H9 (cell line): ENCODE measurements around the gene BLOC1S6. TPM values are rescaled to one million over a fixed set of nuclear protein-coding genes. Genes with fewer than 3 reads are reported as not detected.

ENCODE experiments used
- DNase-seq: peaks from one replicate; pipeline ENCODE4 v3.0.0-alpha.2; 2017
- H2AFZ ChIP-seq: one replicate; pipeline ENCODE4 v1.6.1; 2013; ENCODE audit warnings: mild to moderate bottlenecking, low read length, control low read depth, moderate library complexity
- H2AK5ac ChIP-seq: 2 replicates; pipeline ENCODE4 v1.6.1; 2013; ENCODE audit warnings: low read length, control low read depth, mixed read lengths; ENCODE audit not compliant: insufficient read length
- H2BK120ac ChIP-seq: one replicate; pipeline ENCODE4 v1.6.1; 2013; ENCODE audit warnings: low read depth, mild to moderate bottlenecking, low read length, control low read depth, inconsistent platforms; ENCODE audit not compliant: poor library complexity, severe bottlenecking
- H2BK12ac ChIP-seq: 2 replicates; pipeline ENCODE4 v1.6.1; 2013; ENCODE audit warnings: low read length, control low read depth, mixed read lengths, low read depth; ENCODE audit not compliant: insufficient read length
- H2BK15ac ChIP-seq: 2 replicates; pipeline ENCODE4 v1.6.1; 2013; ENCODE audit warnings: low read depth, low read length, control low read depth
- H2BK20ac ChIP-seq: one replicate; pipeline ENCODE4 v1.6.1; 2013; ENCODE audit warnings: low read depth, mild to moderate bottlenecking, low read length, control low read depth, inconsistent platforms; ENCODE audit not compliant: poor library complexity, severe bottlenecking
- H2BK5ac ChIP-seq: 2 replicates; pipeline ENCODE4 v1.6.1; 2013; ENCODE audit warnings: low read length, control low read depth, mixed read lengths; ENCODE audit not compliant: insufficient read length
- H3K14ac ChIP-seq: 2 replicates; pipeline ENCODE4 v1.6.1; 2013; ENCODE audit warnings: low read length, control low read depth; ENCODE audit not compliant: insufficient read depth
- H3K18ac ChIP-seq: 2 replicates; pipeline ENCODE4 v1.6.1; 2013; ENCODE audit warnings: low read depth, mild to moderate bottlenecking, mixed read lengths, low read length, control low read depth; ENCODE audit not compliant: insufficient read length
- H3K23ac ChIP-seq: 2 replicates; pipeline ENCODE4 v1.6.1; 2013; ENCODE audit warnings: low read length, control low read depth, mixed read lengths, low read depth; ENCODE audit not compliant: insufficient read length
- H3K23me2 ChIP-seq: 2 replicates; pipeline ENCODE4 v1.6.1; 2013; ENCODE audit warnings: low read depth, mild to moderate bottlenecking, mixed read lengths, low read length, control low read depth; ENCODE audit not compliant: insufficient read length, poor library complexity, severe bottlenecking
- H3K27ac ChIP-seq: 2 replicates; pipeline ENCODE4 v1.5.1; 2013; ENCODE audit warnings: low read length, control low read depth, mixed read lengths, low read depth; ENCODE audit not compliant: insufficient read length
- H3K27me3 ChIP-seq: 2 replicates; pipeline ENCODE4 v1.6.1; 2013; ENCODE audit warnings: low read length, control low read depth, inconsistent platforms; ENCODE audit not compliant: insufficient read depth
- H3K4ac ChIP-seq: 2 replicates; pipeline ENCODE4 v1.6.1; 2013; ENCODE audit warnings: low read depth, mild to moderate bottlenecking, control low read depth, inconsistent platforms, low read length, moderate library complexity
- H3K4me1 ChIP-seq: 2 replicates; pipeline ENCODE4 v1.6.1; 2013; ENCODE audit warnings: low read length, control low read depth, inconsistent platforms; ENCODE audit not compliant: insufficient read depth
- H3K4me2 ChIP-seq: 2 replicates; pipeline ENCODE4 v1.6.1; 2013; ENCODE audit warnings: low read length, control low read depth, mixed read lengths; ENCODE audit not compliant: insufficient read length, insufficient read depth
- H3K56ac ChIP-seq: 2 replicates; pipeline ENCODE4 v1.6.1; 2013; ENCODE audit warnings: low read depth, mild to moderate bottlenecking, mixed read lengths, low read length, control low read depth; ENCODE audit not compliant: insufficient read length
- H3K79me1 ChIP-seq: 2 replicates; pipeline ENCODE4 v1.6.1; 2013; ENCODE audit warnings: low read depth, mild to moderate bottlenecking, moderate library complexity, low read length, control low read depth, inconsistent platforms; ENCODE audit not compliant: insufficient read depth, poor library complexity, severe bottlenecking
- H3K79me2 ChIP-seq: 2 replicates; pipeline ENCODE4 v1.6.1; 2013; ENCODE audit warnings: low read length, control low read depth, inconsistent platforms; ENCODE audit not compliant: insufficient read depth
- H3K9ac ChIP-seq: 2 replicates; pipeline ENCODE4 v1.6.1; 2013; ENCODE audit warnings: low read length, control low read depth, mixed read lengths; ENCODE audit not compliant: insufficient read length; ENCODE audit errors: extremely low read depth
- H3K9me3 ChIP-seq: one replicate; pipeline ENCODE4 v1.6.1; 2013; ENCODE audit warnings: low read depth, low read length, inconsistent platforms; ENCODE audit not compliant: control insufficient read depth
- H3T11ph ChIP-seq: one replicate; pipeline ENCODE4 v1.6.1; 2013; ENCODE audit warnings: mild to moderate bottlenecking, low read length, control low read depth, inconsistent platforms
- H4K20me1 ChIP-seq: one replicate; pipeline ENCODE4 v1.6.1; 2013; ENCODE audit not compliant: control insufficient read depth, insufficient read length, insufficient read depth
- H4K5ac ChIP-seq: 2 replicates; pipeline ENCODE4 v1.6.1; 2013; ENCODE audit warnings: low read depth, mild to moderate bottlenecking, mixed read lengths, low read length, control low read depth; ENCODE audit not compliant: insufficient read length
- H4K8ac ChIP-seq: replicated peaks from 2 replicates; pipeline ENCODE4 v1.6.1; 2013; ENCODE audit warnings: low read length, control low read depth, mixed read lengths, low read depth; ENCODE audit not compliant: insufficient read length
- H4K91ac ChIP-seq: 2 replicates; pipeline ENCODE4 v1.6.1; 2013; ENCODE audit warnings: low read depth, mild to moderate bottlenecking, moderate library complexity, mixed read lengths, low read length, control low read depth; ENCODE audit not compliant: insufficient read length
- H3K27ac Mint-ChIP-seq, 3 experiments: 2 replicates in 2 of 3; 3 replicates in 1 of 3; pipeline ENCODE4 v1.8.0; 2020 to 2021; ENCODE audit warnings: mixed read lengths in 3 of 3, mild to moderate bottlenecking in 1 of 3, moderate library complexity in 1 of 3
- H3K27me3 Mint-ChIP-seq: 2 replicates; pipeline ENCODE4 v1.8.0; 2021; ENCODE audit warnings: low read depth, mild to moderate bottlenecking, moderate library complexity, mixed read lengths
- H3K36me3 Mint-ChIP-seq, 3 experiments: 2 replicates in 2 of 3; 3 replicates in 1 of 3; pipeline ENCODE4 v1.8.0; 2020 to 2021; ENCODE audit warnings: low read depth in 3 of 3, mixed read lengths in 3 of 3; ENCODE audit not compliant: insufficient read depth in 1 of 3
- H3K4me1 Mint-ChIP-seq, 2 experiments: 2 replicates each; pipeline ENCODE4 v1.8.0; 2020; ENCODE audit warnings: mixed read lengths in 2 of 2
- H3K4me3 Mint-ChIP-seq, 2 experiments: 2 replicates in 1 of 2; 3 replicates in 1 of 2; pipeline ENCODE4 v1.8.0; 2020 to 2021; ENCODE audit warnings: mild to moderate bottlenecking in 2 of 2, mixed read lengths in 2 of 2, moderate library complexity in 1 of 2
- H3K9me3 Mint-ChIP-seq, 2 experiments: 2 replicates in 1 of 2; 3 replicates in 1 of 2; pipeline ENCODE4 v1.8.0; 2020; ENCODE audit warnings: mild to moderate bottlenecking in 2 of 2, mixed read lengths in 2 of 2, moderate library complexity in 1 of 2
- WGBS: extraction: QIAGEN DNeasy Blood & Tissue Kit; methylation state at CpG from one replicate; pipeline ENCODE4 v1.1.7; 2013; ENCODE audit warnings: missing lambda C conversion rate, low lambda C conversion rate, mixed read lengths; ENCODE audit not compliant: insufficient read length; ENCODE audit errors: extremely low coverage; 5-methylcytosine and 5-hydroxymethylcytosine counted together
- total RNA-seq: library from RNA; stranded (reverse); gene quantifications from 2 replicates; pipeline ENCODE4 v1.2.1, GENCODE V29; 2021
- TF ChIP-seq, protein P1 (sequence below): fragments of 200-600 bp; sonication (generic); conservative IDR thresholded peaks from 3 replicates; pipeline ENCODE4 v1.8.0; 2021; ENCODE audit warnings: antibody characterized with exemption, mild to moderate bottlenecking

BLOC1S6 gene
- total RNA-seq, 1 experiment from 2014 or later, result 36.9 TPM

DNA sequence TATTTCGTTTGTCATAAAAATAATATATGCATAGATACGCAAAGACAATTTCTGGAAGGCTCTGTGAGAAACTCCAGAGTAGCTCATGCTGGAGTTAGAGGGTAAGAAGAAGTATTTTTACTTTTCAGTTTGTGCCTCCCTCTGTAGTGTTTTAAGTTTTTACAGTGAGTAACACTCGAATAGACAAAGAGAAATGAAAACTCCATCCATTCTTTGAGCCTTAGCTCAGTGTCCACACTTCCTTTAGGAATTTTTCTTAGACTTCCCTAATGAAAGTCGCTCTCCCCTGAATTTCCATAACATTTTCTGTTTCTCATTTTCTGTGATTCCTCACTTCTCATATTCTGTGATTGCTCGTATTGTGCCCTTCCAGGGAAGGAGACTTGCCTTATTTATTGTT, 2.1 kb downstream of the BLOC1S6 start:
- Histone ChIP-seq H3K4me1 (0 out of 2 replicates have a peak, but pooled peaks cover 3% of the 10 kb centered on the region), H2BK5ac (no peak overlapping the region), H4K8ac (no peak overlapping the region), H3K9ac (no peak overlapping the region), H3K4ac (no peak overlapping the region), H3K14ac (no peak overlapping the region), H2BK120ac (no peak overlapping the region), H3K79me2 (peaks cover 5% of the 10 kb centered on the region; the same call in 1 of the 2 replicates), H2BK12ac (no peak overlapping the region), H3K9me3 (no peaks in the 10 kb centered on the region), H4K91ac (no peak overlapping the region), H3K4me2 (no peak overlapping the region), H4K5ac (no peak overlapping the region), H3K27me3 (no peaks in the 10 kb centered on the region), H3K18ac (no peak overlapping the region), H3K56ac (no peak overlapping the region), H4K20me1 (peaks cover 2% of the 10 kb centered on the region), H3K23me2 (peaks cover 11% of the 10 kb centered on the region), H2AK5ac (no peak overlapping the region), H2AFZ (no peak overlapping the region), H2BK20ac (no peak overlapping the region), H3K23ac (no peak overlapping the region), H2BK15ac (no peak overlapping the region), H3K79me1 (peaks cover 10% of the 10 kb centered on the region), H3K27ac (no peak overlapping the region), H3T11ph (no peak overlapping the region)
- TF ChIP-seq, protein P1, sequence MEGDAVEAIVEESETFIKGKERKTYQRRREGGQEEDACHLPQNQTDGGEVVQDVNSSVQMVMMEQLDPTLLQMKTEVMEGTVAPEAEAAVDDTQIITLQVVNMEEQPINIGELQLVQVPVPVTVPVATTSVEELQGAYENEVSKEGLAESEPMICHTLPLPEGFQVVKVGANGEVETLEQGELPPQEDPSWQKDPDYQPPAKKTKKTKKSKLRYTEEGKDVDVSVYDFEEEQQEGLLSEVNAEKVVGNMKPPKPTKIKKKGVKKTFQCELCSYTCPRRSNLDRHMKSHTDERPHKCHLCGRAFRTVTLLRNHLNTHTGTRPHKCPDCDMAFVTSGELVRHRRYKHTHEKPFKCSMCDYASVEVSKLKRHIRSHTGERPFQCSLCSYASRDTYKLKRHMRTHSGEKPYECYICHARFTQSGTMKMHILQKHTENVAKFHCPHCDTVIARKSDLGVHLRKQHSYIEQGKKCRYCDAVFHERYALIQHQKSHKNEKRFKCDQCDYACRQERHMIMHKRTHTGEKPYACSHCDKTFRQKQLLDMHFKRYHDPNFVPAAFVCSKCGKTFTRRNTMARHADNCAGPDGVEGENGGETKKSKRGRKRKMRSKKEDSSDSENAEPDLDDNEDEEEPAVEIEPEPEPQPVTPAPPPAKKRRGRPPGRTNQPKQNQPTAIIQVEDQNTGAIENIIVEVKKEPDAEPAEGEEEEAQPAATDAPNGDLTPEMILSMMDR, result no peak
- Mint-ChIP-seq H3K9me3 (no peaks in the 10 kb centered on the region), H3K4me3 (no peak overlapping the region), H3K27me3 (peaks cover 2% of the 10 kb centered on the region; the same call in 1 of the 2 replicates), H3K36me3 (peaks cover 0 to 17% (median 8%) of the 10 kb centered on the region in 3 experiments; a peak in 5 of 7 replicates), H3K4me1 (peaks cover 22 to 23% of the 10 kb centered on the region in 2 experiments), H3K27ac (no peak overlapping the region)
- WGBS, result no CpG with 5 or more reads among the region's 5 CpGs
- no peak for DNase-seq
